ENCODE results near the gene IFT80.

The IFT80 gene

GRCh38 chr3:160227419-160227818 lies 171.6 kb downstream of the IFT80 start:
- Histone ChIP-seq H3F3A (ENCODE audit: insufficient read depth, low read length) (no peaks in the 10 kb centered on the region), H4K20me1 (ENCODE audit: insufficient read depth, low read length) (no peaks in the 10 kb centered on the region), H3K9me2 (ENCODE audit: low read depth, low read length) (no peaks in the 10 kb centered on the region), H3K4me3 (ENCODE audit: low read depth, low read length, poor library complexity, severe bottlenecking) (no peak overlapping the region), H3K79me2 (ENCODE audit: insufficient read depth, low read length) (no peaks in the 10 kb centered on the region), H2AFZ (ENCODE audit: low read length) (no peak overlapping the region), H3K36me3 (ENCODE audit: insufficient read depth, low read length) (no peaks in the 10 kb centered on the region), H3K27ac (ENCODE audit: low read depth, low read length, poor library complexity, severe bottlenecking) (no peak overlapping the region), H3K9me3 (ENCODE audit: low read length) (no peaks in the 10 kb centered on the region), H3K4me1 (ENCODE audit: insufficient read depth, low read length, severe bottlenecking) (peaks cover 10% of the 10 kb centered on the region), H3K27me3 (ENCODE audit: insufficient read depth, low read length) (peaks cover 11% of the 10 kb centered on the region), H3K9ac (ENCODE audit: low read length) (no peak overlapping the region), H3K4me2 (ENCODE audit: low read length) (no peak overlapping the region)
- no peak for TF ChIP-seq EZH2 (IDR thresholded peaks at IDR 0.05; ENCODE audit: borderline replicate concordance, low read length)
- TF ChIP-seq, protein P1, sequence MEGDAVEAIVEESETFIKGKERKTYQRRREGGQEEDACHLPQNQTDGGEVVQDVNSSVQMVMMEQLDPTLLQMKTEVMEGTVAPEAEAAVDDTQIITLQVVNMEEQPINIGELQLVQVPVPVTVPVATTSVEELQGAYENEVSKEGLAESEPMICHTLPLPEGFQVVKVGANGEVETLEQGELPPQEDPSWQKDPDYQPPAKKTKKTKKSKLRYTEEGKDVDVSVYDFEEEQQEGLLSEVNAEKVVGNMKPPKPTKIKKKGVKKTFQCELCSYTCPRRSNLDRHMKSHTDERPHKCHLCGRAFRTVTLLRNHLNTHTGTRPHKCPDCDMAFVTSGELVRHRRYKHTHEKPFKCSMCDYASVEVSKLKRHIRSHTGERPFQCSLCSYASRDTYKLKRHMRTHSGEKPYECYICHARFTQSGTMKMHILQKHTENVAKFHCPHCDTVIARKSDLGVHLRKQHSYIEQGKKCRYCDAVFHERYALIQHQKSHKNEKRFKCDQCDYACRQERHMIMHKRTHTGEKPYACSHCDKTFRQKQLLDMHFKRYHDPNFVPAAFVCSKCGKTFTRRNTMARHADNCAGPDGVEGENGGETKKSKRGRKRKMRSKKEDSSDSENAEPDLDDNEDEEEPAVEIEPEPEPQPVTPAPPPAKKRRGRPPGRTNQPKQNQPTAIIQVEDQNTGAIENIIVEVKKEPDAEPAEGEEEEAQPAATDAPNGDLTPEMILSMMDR (IDR thresholded peaks at IDR 0.05; ENCODE audit: low read length): no peak

DNA sequence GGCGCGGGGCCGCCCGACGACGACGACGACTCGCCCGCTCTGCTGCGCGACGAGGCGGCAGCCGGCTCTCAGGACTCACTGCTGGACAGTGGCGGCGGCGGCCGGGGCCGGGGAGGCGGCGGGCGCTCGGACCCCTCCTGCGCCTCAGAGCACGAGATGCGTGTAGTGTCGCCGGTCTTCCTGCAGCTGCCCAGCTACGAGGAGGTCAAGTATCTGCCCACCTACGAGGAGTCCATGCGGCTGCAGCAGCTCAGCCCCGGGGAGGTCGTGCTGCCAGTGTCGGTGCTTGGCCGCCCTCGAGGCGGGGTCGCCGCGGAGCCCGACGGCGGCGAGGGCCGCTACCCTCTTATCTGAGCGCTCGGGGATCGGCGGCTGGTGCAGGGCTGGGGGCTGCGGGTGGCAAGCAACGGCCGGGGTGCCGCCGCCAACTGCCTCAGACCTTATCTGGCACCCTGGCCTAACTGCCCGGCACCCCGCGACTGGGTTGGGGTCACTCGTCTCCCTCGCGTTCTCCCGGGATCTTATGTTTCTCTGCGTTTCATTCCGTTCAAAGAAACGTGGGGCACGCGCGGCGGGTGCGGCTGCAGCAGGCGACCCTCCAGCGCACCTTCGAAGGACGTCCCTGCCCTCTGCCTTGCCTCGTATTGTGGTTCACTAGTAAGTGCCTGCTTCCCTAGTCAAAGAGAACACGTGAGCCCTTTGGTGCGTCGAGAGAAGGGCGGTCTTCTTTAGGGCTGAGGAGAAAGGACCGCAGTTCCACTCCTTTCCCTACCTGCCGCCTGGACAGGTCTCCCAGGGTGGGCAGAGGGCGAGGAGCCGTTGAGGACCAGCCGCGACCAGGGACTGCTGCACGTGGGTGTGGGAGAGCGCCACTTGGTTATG lies 172.8 kb downstream of the IFT80 start:
- peaks cover 10% of the 10 kb centered on the region for H3K4me1 ChIP-seq (ENCODE audit: insufficient read depth, low read length, severe bottlenecking)
- TF ChIP-seq, protein P1 (IDR thresholded peaks at IDR 0.05; ENCODE audit: low read length): no peak
- no peak for TF ChIP-seq EZH2 (IDR thresholded peaks at IDR 0.05; ENCODE audit: borderline replicate concordance, low read length)
- no peaks in the 10 kb centered on the region for H4K20me1 ChIP-seq (ENCODE audit: insufficient read depth, low read length)
- H3K9ac ChIP-seq (ENCODE audit: low read length): no peak overlapping the region
- no peak overlapping the region for H3K27ac ChIP-seq (ENCODE audit: low read depth, low read length, poor library complexity, severe bottlenecking)
- H3K9me3 ChIP-seq (ENCODE audit: low read length): no peaks in the 10 kb centered on the region
- H3K36me3 ChIP-seq (ENCODE audit: insufficient read depth, low read length): no peaks in the 10 kb centered on the region
- no peaks in the 10 kb centered on the region for H3F3A ChIP-seq (ENCODE audit: insufficient read depth, low read length)
- no peaks in the 10 kb centered on the region for H3K9me2 ChIP-seq (ENCODE audit: low read depth, low read length)
- H3K4me2 ChIP-seq (ENCODE audit: low read length): peak overlapping the region; percentile 79
- H3K4me3 ChIP-seq (ENCODE audit: low read depth, low read length, poor library complexity, severe bottlenecking): peak overlapping the region; percentile 61
- peaks cover 11% of the 10 kb centered on the region for H3K27me3 ChIP-seq (ENCODE audit: insufficient read depth, low read length)
- H2AFZ ChIP-seq (ENCODE audit: low read length): no peak overlapping the region
- no peaks in the 10 kb centered on the region for H3K79me2 ChIP-seq (ENCODE audit: insufficient read depth, low read length)

GRCh38 chr3:160225176-160226025 lies 173.6 kb downstream of the IFT80 start, which contains the start of gene C3orf80:
TSS of gene C3orf80 (plus strand) at chr3:160225422. CDS start at chr3:160225636, 214 bp downstream.
- Histone ChIP-seq H3K4me1 (ENCODE audit: insufficient read depth, low read length, severe bottlenecking) (peaks cover 10% of the 10 kb centered on the region), H3K4me3 (ENCODE audit: low read depth, low read length, poor library complexity, severe bottlenecking) (peak within 1 kb of the TSS; percentile 61), H4K20me1 (ENCODE audit: insufficient read depth, low read length) (no peaks in the 10 kb centered on the region), H3K27me3 (ENCODE audit: insufficient read depth, low read length) (peaks cover 11% of the 10 kb centered on the region), H3K4me2 (ENCODE audit: low read length) (peak within 1 kb of the TSS; percentile 79), H3K9me3 (ENCODE audit: low read length) (no peaks in the 10 kb centered on the region), H3K79me2 (ENCODE audit: insufficient read depth, low read length) (no peaks in the 10 kb centered on the region), H3F3A (ENCODE audit: insufficient read depth, low read length) (no peaks in the 10 kb centered on the region), H3K36me3 (ENCODE audit: insufficient read depth, low read length) (no peaks in the 10 kb centered on the region), H3K27ac (ENCODE audit: low read depth, low read length, poor library complexity, severe bottlenecking) (no peak within 1 kb of the TSS), H3K9me2 (ENCODE audit: low read depth, low read length) (no peaks in the 10 kb centered on the region), H2AFZ (ENCODE audit: low read length) (no peak within 1 kb of the TSS), H3K9ac (ENCODE audit: low read length) (peak within 1 kb of the TSS; percentile 32; the same call in 1 of the 2 replicates)
- TF ChIP-seq, protein P1 (IDR thresholded peaks at IDR 0.05; ENCODE audit: low read length): peak; percentile 31; the same call in 1 of the 2 replicates
- no peak for TF ChIP-seq EZH2 (IDR thresholded peaks at IDR 0.05; ENCODE audit: borderline replicate concordance, low read length)

All from OCI-LY1 (cell line).